DMS79 (cell line): Measurements from ENCODE around the gene MYO1C.
"Not testable (repeated sequence)": the region's sequence is repeated elsewhere in the genome, so short reads cannot be mapped to it uniquely, and the experiment has no call there.

Source experiments
- DNase-seq: peaks from one replicate; lab custom pipeline; 2025; lab: John Stamatoyannopoulos, UW

Gene MYO1C

DNA sequence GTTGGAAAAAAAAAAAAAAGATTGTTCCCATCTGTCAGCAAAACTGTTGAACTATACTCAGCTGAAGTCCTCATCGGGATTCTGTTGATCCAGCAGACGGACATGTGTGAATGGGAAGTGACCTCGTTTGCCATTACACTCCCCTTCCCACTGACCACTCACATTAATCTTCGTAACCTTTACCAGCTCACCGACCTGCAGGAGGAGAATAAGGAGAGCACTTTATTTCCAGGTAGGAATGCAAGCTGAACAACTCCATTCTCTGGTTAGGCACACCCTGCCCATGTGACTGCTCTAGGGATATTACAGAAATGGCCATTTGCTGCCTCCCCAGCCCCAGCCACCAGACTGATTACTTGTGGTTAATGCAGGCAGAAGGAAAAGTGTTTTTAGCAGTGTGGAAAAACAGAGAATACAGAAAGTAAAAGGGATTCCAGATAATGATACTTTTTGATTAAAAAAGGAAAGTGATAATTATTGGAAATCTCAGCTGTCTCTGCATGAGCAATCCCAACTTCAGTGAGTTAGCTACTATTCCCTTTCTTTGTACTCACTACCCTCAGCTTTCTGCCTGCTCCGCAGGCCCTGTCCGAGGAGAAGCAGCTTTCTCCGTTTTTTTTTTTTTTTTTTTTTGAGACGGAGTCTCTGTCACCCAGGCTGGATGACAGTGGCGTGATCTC, 68.9 kb downstream of the MYO1C start:
- DNase-seq, result no peak

DNA sequence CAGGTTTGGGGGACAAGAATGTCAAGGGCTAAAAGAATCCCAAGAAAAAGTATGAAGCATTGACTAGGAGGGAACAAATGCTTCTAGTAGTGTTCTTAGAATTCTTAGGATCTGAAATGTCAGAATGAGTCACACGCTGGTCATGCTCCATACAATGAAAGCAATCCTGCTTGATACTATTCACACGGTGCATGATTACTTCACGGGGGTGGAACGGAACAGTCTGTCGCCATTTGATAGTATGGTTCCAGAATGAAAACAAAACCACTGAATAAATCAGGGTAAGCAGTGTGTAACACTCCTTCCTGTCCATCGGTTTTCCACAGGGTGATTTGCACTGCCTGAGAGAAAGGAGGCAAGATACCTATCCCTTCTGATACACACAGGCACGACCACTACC, 69.6 kb downstream of the MYO1C start:
- DNase-seq, result no peak

DNA sequence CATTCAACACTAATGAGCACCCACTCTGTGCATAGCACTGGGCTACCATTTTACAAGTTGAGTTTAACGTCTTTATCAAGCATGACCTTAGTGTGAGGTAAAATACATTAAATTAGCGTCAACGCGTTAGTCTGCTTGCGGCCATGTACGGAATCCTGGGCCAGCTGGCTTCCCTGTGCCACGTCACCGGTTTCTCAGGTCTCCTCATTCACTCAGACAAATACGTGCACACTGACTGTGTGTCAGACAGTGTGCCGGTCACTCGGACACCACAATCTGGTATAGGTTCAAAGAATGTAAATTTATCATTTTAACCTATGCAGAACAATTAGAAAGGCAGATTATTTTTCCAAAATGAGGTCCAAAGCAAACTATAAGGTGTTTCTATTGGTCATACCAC, 71.0 kb downstream of the MYO1C start:
- DNase-seq, result no peak

DNA sequence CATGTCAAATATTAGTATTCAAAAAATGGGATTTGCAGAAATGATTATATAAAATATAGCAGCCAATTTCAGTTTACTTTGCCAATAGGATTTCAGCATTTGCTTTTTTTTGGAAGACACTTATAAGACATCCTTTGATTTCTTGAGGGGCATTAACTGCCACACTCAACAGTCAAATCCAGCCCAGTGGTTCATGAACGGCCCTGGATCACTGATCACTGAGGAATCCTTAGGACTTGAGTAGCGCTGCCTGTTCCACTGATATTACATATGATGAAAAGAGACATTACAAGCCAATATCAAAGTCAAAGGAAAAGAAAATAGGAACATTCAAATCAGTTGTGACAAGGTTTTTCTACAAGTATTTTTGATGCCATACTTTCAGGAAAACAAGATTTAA, 71.5 kb downstream of the MYO1C start:
- no peak for DNase-seq

DNA sequence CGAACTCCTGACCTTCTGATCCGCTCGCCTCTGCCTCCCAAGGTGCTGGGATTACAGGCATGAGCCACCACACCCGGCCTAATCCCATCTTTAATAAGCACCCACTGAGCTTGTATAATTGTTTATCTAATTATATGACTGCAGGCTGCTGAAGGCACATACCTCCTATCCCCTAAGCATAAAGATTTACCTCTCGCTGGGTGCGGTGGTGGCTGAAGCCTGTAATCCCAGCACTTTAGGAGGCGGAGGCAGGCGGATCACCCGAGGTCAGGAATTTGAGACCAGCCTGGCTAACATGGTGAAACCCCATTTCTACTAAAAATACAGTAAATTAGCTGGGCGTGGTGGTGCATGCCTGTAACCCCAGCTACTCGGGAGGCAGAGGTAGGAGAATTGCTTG, 72.3 kb downstream of the MYO1C start:
- DNase-seq, result no peak

DNA sequence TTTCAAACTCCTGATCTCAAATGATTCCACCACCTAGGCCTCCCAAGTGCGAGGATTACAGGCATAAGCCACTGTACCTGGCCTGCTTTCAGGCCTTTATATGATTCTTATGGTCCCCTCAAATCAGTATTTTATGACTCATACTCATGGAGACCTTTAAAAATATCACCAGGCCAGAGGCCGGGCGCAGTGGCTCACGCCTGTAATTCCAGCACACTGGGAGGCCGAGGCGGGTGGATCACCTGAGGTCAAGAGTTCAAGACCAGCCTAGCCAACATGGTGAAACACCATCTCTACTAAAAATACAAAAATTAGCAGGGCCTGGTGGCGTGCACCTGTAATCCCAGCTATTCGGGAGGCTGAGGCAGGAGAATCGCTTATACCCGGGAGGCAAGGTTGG, 74.0 kb downstream of the MYO1C start:
- DNase-seq, result not testable (repeated sequence)

DNA sequence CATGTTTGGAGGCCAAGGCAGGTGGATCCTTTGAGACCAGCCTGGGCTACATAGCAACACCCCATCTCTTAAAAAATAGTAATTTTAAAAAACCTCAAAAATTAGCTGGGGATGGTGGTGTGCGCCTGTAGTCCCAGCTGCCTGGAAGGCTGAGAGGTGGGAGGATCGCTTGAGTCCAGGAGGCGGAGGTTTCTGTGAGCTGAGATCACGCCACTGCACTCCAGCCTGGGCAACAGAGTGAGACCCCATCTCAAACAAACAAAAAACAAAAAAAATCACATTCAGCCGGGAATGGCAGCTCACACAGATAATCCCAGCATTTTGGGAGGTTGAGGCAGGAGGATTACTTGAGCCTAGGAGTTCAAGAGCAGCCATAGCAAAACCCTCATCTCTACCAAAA, 76.1 kb downstream of the MYO1C start:
- DNase-seq, result no peak

DNA sequence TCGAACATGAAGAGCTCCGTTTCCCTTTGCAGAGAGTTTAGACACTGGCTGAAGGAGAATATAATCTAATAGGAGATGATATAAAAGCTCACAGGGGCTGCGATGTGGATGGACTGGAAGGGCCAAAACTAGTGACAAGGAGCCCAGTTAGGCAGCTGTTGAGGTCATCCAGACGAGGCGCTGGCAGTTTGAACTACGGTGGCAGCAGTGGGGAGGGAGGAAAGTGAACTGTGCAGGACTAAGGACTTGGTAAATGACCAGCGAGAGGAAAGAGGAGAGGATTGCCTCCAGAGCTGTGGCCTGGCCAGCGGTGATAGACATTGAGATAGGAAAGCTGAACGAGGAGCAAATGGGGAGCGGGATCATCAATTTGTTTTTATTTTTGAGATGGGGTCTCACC, 77.9 kb downstream of the MYO1C start:
- no peak for DNase-seq
